Measurements from ENCODE around the gene KLHL29. TPM values are rescaled to one million over a fixed set of nuclear protein-coding genes. Genes with fewer than 3 reads are reported as not detected.

KLHL29 gene
- total and polyA plus RNA-seq, 10 of the 15 experiments (the other 5 are each of a cell fraction or from before 2014, with no cell fraction given), result 1.4 to 19.5 (median 6.1) TPM

- DNase-seq (ENCODE audit: low read depth, low spot score) (no peak), ATAC-seq (no peak), FAIRE-seq (no peak)
- in situ Hi-C loops (cut with MboI) (no loop called here), intact Hi-C loops (cut with micrococcal nuclease; ENCODE audit: unreplicated experiment) (no loop called here)
- no peaks in the 10 kb centered on the region; the same call in 1 of the 2 replicates for H4K20me1 ChIP-seq (ENCODE audit: control insufficient read depth, insufficient read depth)
- H3K4me3 ChIP-seq, result no peak overlapping the region
- BruUV-seq (replicated peaks), result no TSS peak
- H3K79me2 ChIP-seq (ENCODE audit: control insufficient read depth, insufficient read depth, low read length), result no peaks in the 10 kb centered on the region
- ChIA-PET CTCF (interaction anchor here (0.7 to 1.2 kb wide), 2 partner anchors 8 to 23 kb away, joined by 3 to 4 read pairs; no protein-coding TSS in a partner anchor), RAD21 (ENCODE audit: unreplicated experiment) (no interaction called here), SMC1A (ENCODE audit: uncharacterized antibody, unreplicated experiment) (no interaction called here), POLR2A (no interaction called here)
- no peak overlapping the region for H3K9ac ChIP-seq (ENCODE audit: control insufficient read depth, insufficient read depth, low read length)
- H3K27ac ChIP-seq (ENCODE audit: control insufficient read depth, insufficient read depth), result no peak overlapping the region
- TF ChIP-seq IRF4 (IDR thresholded peaks at IDR 0.05; ENCODE audit: low read depth, low read length) (no peak), CHD1 (IDR thresholded peaks at IDR 0.05; ENCODE audit: low read depth, low read length) (no peak), POLR2A (IDR thresholded peaks at IDR 0.05; ENCODE audit: low read depth, low read length) (no peak), BRCA1 (IDR thresholded peaks at IDR 0.05; ENCODE audit: low read depth, low read length) (no peak), SRF (IDR thresholded peaks at IDR 0.05; ENCODE audit: low read depth in 2 of 2, low read length in 2 of 2) (no peak), GATAD2B (conservative IDR thresholded peaks at IDR 0.05; ENCODE audit: low read depth) (no peak), FOS (IDR thresholded peaks at IDR 0.05; ENCODE audit: borderline replicate concordance, extremely low read depth, insufficient read length) (no peak), ZBTB4 (CRISPR knock-in tag; IDR thresholded peaks at IDR 0.05) (no peak), ESRRA (IDR thresholded peaks at IDR 0.05; ENCODE audit: low read length) (no peak), ATF2 (IDR thresholded peaks at IDR 0.05; ENCODE audit: low read length) (no peak)
- no peaks in the 10 kb centered on the region for H3K4me1 ChIP-seq (ENCODE audit: control insufficient read depth, insufficient read depth, low read length)
- H3K36me3 ChIP-seq (ENCODE audit: control insufficient read depth in 2 of 2, insufficient read depth in 2 of 2, low read length in 1 of 2), result no peaks in the 10 kb centered on the region
- WGBS (ENCODE audit: insufficient coverage, insufficient replicate concordance, low lambda C conversion rate, missing lambda C conversion rate), result 75% methylated on average over 3 of the region's 3 CpGs
- H3K4me2 ChIP-seq (ENCODE audit: control insufficient read depth, insufficient read depth), result no peak overlapping the region
- no peaks in the 10 kb centered on the region for H3K27me3 ChIP-seq (replicated peaks in 1 of 2; ENCODE audit: control insufficient read depth in 2 of 2, insufficient read depth in 2 of 2, low read length in 1 of 2)
- H3K9me3 ChIP-seq (replicated peaks; ENCODE audit: control insufficient read depth, insufficient read depth, low read length), result peaks cover under 1% of the 10 kb centered on the region; the same call in 1 of the 3 replicates
- no peak overlapping the region for H2AFZ ChIP-seq (ENCODE audit: control insufficient read depth, low read depth, low read length)
These were observed 226.9 kb downstream of the KLHL29 start for GRCh38 chr2:23611839-23612238.
